ENCODE results near the gene JAG2. TPM values are rescaled to one million over a fixed set of nuclear protein-coding genes. Genes with fewer than 3 reads are reported as not detected.

JAG2 gene
- total RNA-seq, 1 donor from 2014 or later = 2.4 TPM

- Histone ChIP-seq H3K4me3 (ENCODE audit: low read depth, low read length) (no peak overlapping the region), H3K36me3 (ENCODE audit: control insufficient read depth, insufficient read depth, low read length) (no peaks in the 10 kb centered on the region), H3K27me3 (ENCODE audit: control insufficient read depth, insufficient read depth, low read length) (peaks cover 33% of the 10 kb centered on the region)
- TF ChIP-seq, protein P1, sequence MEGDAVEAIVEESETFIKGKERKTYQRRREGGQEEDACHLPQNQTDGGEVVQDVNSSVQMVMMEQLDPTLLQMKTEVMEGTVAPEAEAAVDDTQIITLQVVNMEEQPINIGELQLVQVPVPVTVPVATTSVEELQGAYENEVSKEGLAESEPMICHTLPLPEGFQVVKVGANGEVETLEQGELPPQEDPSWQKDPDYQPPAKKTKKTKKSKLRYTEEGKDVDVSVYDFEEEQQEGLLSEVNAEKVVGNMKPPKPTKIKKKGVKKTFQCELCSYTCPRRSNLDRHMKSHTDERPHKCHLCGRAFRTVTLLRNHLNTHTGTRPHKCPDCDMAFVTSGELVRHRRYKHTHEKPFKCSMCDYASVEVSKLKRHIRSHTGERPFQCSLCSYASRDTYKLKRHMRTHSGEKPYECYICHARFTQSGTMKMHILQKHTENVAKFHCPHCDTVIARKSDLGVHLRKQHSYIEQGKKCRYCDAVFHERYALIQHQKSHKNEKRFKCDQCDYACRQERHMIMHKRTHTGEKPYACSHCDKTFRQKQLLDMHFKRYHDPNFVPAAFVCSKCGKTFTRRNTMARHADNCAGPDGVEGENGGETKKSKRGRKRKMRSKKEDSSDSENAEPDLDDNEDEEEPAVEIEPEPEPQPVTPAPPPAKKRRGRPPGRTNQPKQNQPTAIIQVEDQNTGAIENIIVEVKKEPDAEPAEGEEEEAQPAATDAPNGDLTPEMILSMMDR (IDR thresholded peaks at IDR 0.05; ENCODE audit: insufficient read depth, low read length, poor library complexity, severe bottlenecking) = no peak
- DNase-seq (ENCODE audit: low read depth) = no peak
These were observed 2.7 kb downstream of the JAG2 start for GRCh38 chr14:105165761-105166485.

DNA sequence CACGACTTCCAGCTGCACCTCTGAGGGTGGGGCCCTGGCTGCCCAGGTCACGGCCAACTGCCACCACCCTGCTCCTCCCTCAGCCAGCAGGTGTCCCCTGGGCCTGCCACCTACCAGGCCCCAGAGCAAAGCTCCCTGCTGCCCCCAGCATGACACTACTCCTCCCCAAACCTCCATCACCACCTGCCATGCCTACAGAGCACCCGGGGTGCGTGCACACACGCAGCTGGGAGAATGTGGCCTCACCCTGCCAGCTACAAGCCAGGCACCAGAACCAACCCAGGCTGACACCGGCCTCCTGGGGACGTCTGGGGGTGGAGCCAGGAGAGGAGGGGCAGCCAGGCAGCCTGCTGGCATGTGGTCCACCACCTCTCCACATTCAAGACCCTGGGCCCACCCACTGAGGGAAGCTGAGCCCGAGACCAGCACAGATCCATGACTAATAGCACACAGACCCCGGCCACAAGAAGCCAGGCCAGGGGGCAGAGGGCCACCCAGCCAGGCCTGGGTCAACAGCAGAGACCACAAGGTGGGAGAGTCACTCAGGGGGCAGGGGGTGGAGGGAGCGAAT is 3.4 kb downstream of the JAG2 start:
- TF ChIP-seq, protein P1 (IDR thresholded peaks at IDR 0.05; ENCODE audit: insufficient read depth, low read length, poor library complexity, severe bottlenecking) = no peak

DNA sequence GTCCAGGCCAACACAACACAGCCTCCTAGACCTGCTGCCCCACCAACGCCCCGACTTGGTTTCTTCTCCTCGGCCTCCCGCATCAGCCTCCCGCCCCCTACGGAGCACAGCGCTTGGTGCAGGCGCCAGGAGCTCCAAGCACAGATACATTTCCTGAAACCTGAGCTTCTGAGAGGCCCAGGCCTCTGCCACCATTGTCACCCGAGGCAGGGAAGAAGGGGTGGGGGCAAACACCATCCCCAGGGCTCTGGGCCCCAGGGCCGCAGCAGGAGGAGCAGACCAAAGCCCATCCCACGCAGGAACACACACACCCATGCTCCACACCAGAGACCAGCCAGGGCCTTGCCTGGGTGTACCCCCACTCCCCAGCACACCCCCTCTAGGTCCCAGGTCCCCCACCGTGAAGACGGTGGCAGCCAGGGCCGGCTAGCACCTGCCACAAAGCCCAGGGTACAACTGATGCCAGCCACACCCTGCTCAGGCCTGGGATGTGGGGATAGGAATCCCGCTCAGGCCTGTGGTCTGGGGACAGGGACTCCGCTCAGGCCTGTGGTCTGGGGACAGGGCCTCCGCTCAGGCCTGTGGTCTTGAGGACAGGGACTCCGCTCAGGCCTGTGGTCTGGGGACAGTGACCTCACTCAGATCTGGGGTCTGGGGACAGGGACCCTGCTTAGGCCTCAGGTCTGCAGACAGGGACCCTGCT is 5.4 kb downstream of the JAG2 start:
- H3K4me3 ChIP-seq (ENCODE audit: low read depth, low read length) = no peak overlapping the region
- no peak for DNase-seq (ENCODE audit: low read depth)
- H3K27me3 ChIP-seq (ENCODE audit: control insufficient read depth, insufficient read depth, low read length) = peaks cover 16% of the 10 kb centered on the region

More for the DNA sequence above, 3.4 kb downstream of the JAG2 start:
- no peak overlapping the region for H3K4me3 ChIP-seq (ENCODE audit: low read depth, low read length)
- DNase-seq (ENCODE audit: low read depth) = no peak
- no peaks in the 10 kb centered on the region for H3K36me3 ChIP-seq (ENCODE audit: control insufficient read depth, insufficient read depth, low read length)
- peaks cover 28% of the 10 kb centered on the region for H3K27me3 ChIP-seq (ENCODE audit: control insufficient read depth, insufficient read depth, low read length)

GRCh38 chr14:105162669-105162979 is 6.0 kb downstream of the JAG2 start:
- TF ChIP-seq, protein P1 (IDR thresholded peaks at IDR 0.05; ENCODE audit: insufficient read depth, low read length, poor library complexity, severe bottlenecking) = no peak
- Histone ChIP-seq H3K4me3 (ENCODE audit: low read depth, low read length) (no peak overlapping the region), H3K27me3 (ENCODE audit: control insufficient read depth, insufficient read depth, low read length) (peaks cover 13% of the 10 kb centered on the region), H3K36me3 (ENCODE audit: control insufficient read depth, insufficient read depth, low read length) (no peaks in the 10 kb centered on the region)
- no peak for DNase-seq (ENCODE audit: low read depth)

More for the DNA sequence above, 5.4 kb downstream of the JAG2 start:
- H3K36me3 ChIP-seq (ENCODE audit: control insufficient read depth, insufficient read depth, low read length) = no peaks in the 10 kb centered on the region
- TF ChIP-seq, protein P1 (IDR thresholded peaks at IDR 0.05; ENCODE audit: insufficient read depth, low read length, poor library complexity, severe bottlenecking) = no peak

GRCh38 chr14:105161964-105162668 is 6.5 kb downstream of the JAG2 start:
- Histone ChIP-seq H3K27me3 (ENCODE audit: control insufficient read depth, insufficient read depth, low read length) (peaks cover 10% of the 10 kb centered on the region), H3K36me3 (ENCODE audit: control insufficient read depth, insufficient read depth, low read length) (no peaks in the 10 kb centered on the region), H3K4me3 (ENCODE audit: low read depth, low read length) (no peak overlapping the region)
- TF ChIP-seq, protein P1 (IDR thresholded peaks at IDR 0.05; ENCODE audit: insufficient read depth, low read length, poor library complexity, severe bottlenecking) = no peak
- no peak for DNase-seq (ENCODE audit: low read depth)
